ENCODE measurements around the gene TTC27.
"Not testable (repeated sequence)": the region's sequence is repeated elsewhere in the genome, so short reads cannot be mapped to it uniquely, and the experiment has no call there.

TTC27 gene

GRCh38 chr2:32720771-32721170 is 92.9 kb downstream of the TTC27 start:
- DNase-seq = no peak

GRCh38 chr2:32721376-32721775 is 93.5 kb downstream of the TTC27 start:
- no peak for DNase-seq

GRCh38 chr2:32723467-32724079 is 95.7 kb downstream of the TTC27 start:
- no peak for DNase-seq

DNA sequence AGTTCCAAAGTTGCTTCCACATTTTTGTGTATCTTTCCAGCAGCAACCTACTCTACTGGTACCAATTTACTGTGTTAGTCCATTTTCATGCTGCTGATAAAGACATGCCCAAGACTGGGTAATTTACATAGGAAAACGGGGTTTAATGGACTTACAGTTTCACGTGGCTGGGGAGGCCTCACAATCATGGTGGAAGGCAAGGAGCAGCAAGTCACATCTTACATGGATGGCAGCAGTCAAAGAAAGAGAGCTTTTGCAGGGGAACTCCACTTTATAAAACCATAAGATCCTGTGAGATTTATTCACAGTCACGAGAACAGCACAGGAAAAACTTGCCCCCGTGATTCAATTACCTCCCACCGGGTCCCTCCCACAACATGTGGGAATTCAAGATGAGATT is 98.8 kb downstream of the TTC27 start:
- DNase-seq = not testable (repeated sequence)

DNA sequence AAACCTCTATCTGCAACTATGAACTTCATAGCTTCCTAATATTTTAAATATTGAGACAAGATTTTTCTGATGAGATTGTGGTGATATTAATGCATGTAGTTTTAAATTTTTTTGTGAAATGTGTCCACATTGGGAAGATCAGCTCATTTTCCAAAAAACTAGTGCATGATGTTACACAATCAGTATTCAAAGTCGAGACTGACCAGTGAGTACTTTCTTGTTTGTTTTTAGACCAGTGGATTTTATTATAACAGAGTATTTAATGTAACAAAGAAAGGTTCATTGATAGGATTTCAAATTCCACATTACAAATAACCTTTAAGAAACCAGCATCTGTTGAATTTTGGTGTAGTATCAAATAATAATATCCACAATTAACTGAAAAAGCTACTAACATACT is 99.3 kb downstream of the TTC27 start:
- no peak for DNase-seq

DNA sequence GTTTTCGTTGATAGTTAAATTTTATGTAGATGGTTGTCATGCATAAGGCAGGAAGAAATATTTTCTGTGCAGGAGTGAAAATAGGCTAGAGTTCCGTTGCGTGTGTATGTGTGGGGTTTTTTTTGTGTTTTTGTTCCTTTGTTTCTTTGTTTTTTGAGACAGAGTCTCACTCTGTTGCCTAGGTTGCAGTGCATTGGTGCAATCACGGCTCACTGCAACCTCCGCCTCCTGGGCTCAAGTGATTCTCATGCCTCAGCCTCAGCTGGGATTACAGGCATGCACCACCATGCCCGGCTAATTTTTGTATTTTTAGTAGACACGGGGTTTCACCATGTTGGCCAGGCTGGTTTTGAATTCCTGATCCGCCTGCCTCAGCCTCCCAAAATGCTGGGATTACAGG is 103.1 kb downstream of the TTC27 start:
- DNase-seq = not testable (repeated sequence)

DNA sequence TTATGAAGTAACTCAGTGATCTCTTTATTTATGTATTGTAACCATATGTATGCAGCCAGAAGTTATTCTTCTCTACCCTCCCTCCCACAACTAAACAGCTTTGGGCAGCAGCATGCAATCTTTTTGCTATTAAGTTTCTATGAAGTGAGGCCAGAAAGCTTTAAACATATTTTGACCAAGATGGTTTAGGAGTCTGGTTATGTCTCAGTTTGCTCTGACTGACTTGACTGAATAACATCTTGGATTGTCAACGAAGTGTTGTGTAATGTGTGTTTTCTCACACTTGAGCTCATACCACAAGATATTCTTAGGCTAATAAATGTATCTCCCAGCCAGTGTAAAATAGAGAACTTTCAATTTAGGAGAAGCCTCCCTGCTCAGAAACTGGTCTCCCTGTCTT is 104.3 kb downstream of the TTC27 start:
- no peak for DNase-seq

DNA sequence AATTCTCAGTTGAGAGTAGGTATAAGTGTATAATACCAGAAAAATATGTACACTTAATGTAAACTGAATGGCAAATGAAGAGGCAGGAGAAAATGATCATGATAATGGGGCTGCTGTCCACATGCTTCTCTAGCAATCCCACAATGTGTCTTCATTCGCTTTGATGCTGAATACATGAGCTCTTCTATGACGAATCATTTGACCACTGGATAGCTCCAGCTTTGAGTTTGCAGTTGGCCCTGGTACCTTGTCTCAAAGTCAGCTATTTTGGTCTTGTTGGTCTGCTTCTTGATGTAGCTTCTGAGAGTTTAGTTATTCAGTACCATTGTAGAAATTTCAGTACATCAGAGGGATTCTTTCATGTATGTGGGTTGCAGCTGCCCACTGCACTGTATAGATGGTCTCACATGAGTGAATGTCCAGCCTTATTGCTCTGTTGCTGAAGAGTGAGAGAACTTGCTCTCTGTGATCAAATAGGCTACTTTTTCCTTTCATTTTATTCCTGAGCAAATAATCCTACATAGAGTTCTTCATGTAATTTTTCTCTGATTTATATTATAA is 105.1 kb downstream of the TTC27 start:
- DNase-seq = no peak

- no peak for DNase-seq
Observed at GRCh38 chr2:32735348-32735747, 107.5 kb downstream of the TTC27 start.

DNA sequence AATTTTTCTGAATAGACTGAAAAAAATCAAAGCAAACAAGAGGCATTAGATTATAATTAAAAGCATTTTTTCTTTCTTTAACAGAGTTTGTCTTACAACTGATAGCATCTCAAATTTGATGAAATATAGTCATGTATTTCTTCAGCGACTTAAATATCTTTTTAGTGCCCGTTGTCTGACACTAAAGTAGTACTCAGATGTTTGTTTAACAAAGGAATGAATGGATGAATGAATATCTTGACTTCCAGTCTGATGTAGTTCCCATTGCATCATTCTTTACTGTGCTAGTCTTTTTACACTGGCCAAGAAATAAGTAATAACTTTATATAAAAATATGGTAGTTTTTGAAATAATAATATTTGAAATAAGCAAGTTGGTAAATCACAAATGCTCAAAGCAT is 111.1 kb downstream of the TTC27 start:
- no peak for DNase-seq

GRCh38 chr2:32739664-32740063 is 111.8 kb downstream of the TTC27 start:
- DNase-seq = no peak

GRCh38 chr2:32741575-32741974 is 113.7 kb downstream of the TTC27 start:
- no peak for DNase-seq

GRCh38 chr2:32742376-32742775 is 114.5 kb downstream of the TTC27 start:
- no peak for DNase-seq

- no peak for DNase-seq
Observed at GRCh38 chr2:32743480-32744236, 115.8 kb downstream of the TTC27 start.

DNA sequence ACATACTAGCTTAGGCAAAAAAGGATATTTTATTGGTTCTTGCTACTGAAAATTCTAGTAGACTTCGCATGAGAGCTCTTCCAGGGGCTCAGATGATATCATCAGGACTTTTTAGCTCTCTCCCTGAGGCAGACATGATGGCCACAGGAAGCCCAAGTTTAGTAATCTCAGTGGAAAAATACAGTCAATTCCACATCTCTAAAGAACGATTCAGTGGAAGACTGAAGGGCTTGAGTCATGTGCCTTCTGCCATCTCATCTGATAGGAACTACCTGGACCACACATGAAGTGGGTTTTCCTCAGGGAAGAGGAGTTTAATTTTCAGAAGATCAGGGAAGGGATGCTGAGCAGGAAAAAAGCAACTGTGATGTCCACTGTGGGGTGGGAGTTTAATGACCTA is 117.3 kb downstream of the TTC27 start:
- DNase-seq = no peak

- no peak for DNase-seq
Observed at GRCh38 chr2:32745675-32746074, 117.8 kb downstream of the TTC27 start.

GRCh38 chr2:32746669-32747068 is 118.8 kb downstream of the TTC27 start:
- no peak for DNase-seq

- no peak for DNase-seq
Observed at GRCh38 chr2:32748158-32748557, 120.3 kb downstream of the TTC27 start.

GRCh38 chr2:32750880-32751279 is 123.0 kb downstream of the TTC27 start:
- no peak for DNase-seq

DNA sequence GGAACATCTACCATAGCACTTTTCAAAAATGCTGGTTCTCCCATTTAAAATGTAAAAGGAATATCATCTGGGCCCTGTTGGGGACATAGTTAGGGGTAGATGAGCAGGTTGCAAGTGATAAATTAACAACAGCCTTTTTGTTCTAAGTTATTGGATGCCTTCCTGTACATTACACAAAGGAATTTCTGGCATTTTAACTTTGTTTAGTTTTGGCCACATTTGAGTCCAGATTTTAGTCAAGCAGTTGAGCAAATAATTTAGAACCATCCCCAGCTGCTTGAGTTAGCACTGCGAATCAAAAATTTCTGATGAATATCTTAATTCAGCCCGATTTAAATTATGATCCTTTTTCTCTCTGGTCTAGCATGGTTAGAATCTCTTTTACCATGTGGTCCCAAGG is 124.4 kb downstream of the TTC27 start:
- DNase-seq = no peak

GRCh38 chr2:32752952-32753351 is 125.1 kb downstream of the TTC27 start:
- DNase-seq = no peak

DNA sequence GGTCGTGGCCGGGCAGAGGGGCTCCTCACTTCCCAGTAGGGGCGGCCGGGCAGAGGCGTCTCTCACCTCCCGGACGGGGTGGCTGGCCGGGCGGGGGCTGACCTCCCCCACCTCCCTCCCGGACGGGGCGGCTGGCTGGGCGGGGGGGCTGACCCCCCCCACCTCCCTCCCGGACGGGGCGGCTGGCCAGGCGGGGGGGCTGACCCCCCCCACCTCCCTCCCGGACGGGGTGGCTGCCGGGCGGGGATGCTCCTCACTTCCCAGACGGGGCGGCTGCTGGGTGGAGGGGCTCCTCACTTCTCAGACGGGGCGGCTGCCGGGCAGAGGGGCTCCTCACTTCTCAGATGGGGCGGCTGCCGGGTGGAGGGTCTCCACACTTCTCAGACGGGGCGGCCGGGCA is 126.8 kb downstream of the TTC27 start:
- DNase-seq = not testable (repeated sequence)

DNA sequence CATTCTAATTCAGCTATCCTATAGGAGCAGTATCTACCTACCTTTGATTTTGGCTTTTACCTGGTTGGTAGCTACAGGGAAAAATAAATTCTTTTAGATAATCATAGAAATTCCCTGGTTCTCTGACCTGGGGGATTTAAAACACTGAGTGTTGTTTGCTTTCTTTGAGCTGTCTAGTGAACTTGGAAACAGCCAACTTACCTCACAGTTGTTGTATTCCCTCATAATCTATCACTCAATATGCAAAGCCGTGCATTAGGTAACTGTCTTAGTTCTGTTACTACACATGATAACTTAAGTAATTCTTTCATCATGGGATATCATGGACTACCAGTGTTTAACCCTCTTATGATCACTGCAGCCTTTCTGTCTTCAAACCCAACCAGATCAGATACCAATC is 127.8 kb downstream of the TTC27 start:
- DNase-seq = no peak

GRCh38 chr2:32756074-32756727 is 128.4 kb downstream of the TTC27 start:
- DNase-seq = no peak
